ENCODE results near the gene CADM2. TPM values are rescaled to one million over a fixed set of nuclear protein-coding genes. Genes with fewer than 3 reads are reported as not detected.
"Not testable (repeated sequence)": the region's sequence is repeated elsewhere in the genome, so short reads cannot be mapped to it uniquely, and the experiment has no call there.

The CADM2 gene
- total RNA-seq, 1 experiment from 2014 or later, result not detected

DNA sequence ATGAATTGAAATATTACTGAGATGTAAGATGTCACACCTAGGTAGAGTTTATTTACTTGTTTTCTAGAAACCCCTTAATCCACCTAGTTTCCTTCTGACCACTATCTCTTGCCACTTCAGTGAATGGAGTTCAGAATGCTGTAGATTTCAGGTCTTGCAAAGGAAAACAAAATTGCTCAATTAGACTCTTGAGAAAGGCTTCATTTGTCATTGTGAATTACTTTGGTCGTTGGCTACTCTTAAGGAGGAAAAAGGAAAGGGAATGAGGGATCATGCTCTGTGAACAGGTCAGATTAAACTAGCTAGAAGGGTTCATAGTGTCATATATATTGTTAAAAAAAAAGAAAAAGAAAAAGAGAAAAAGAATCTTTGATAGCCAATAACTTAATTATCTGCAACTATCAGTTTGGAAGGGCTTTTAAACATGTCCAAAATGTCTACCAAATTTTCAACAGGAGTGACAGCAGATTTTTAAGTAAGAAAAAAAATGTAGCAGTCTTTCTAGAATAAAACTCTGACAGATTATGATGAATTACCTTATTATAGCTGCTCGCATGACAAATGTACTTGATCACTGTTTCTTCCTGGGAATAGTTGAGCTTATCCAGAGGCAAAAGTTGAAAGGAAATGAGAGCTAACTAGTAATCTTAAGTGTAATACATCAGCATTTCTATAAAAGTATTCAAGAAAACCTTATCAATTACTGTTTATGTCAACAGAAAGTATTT lies 543.5 kb downstream of the CADM2 start:
- POLR2A ChIA-PET, result no interaction called here
- Histone ChIP-seq H3K9me3 (no peaks in the 10 kb centered on the region), H3K36me3 (ENCODE audit: control insufficient read depth, insufficient read depth, low read length) (no peaks in the 10 kb centered on the region), H3K4me1 (no peaks in the 10 kb centered on the region), H3K27me3 (replicated peaks; ENCODE audit: control insufficient read depth, insufficient read depth, low read length) (no peaks in the 10 kb centered on the region), H3K4me3 (ENCODE audit: low read depth, low read length) (no peak overlapping the region)
- intact Hi-C loops (cut with micrococcal nuclease; ENCODE audit: unreplicated experiment), result no loop called here
- Mint-ChIP-seq H3K27ac (ENCODE audit: unreplicated experiment) (no peak overlapping the region), H3K4me1 (ENCODE audit: low read depth, unreplicated experiment) (no peaks in the 10 kb centered on the region), H3K4me3 (ENCODE audit: unreplicated experiment) (no peak overlapping the region), H3K27me3 (ENCODE audit: insufficient read depth, unreplicated experiment) (no peaks in the 10 kb centered on the region), H3K9me3 (ENCODE audit: unreplicated experiment) (no peaks in the 10 kb centered on the region), H3K36me3 (ENCODE audit: insufficient read depth, unreplicated experiment) (no peaks in the 10 kb centered on the region)
- DNase-seq, result no peak
- BruUV-seq (replicated peaks), result no TSS peak
- TF ChIP-seq, protein P1, sequence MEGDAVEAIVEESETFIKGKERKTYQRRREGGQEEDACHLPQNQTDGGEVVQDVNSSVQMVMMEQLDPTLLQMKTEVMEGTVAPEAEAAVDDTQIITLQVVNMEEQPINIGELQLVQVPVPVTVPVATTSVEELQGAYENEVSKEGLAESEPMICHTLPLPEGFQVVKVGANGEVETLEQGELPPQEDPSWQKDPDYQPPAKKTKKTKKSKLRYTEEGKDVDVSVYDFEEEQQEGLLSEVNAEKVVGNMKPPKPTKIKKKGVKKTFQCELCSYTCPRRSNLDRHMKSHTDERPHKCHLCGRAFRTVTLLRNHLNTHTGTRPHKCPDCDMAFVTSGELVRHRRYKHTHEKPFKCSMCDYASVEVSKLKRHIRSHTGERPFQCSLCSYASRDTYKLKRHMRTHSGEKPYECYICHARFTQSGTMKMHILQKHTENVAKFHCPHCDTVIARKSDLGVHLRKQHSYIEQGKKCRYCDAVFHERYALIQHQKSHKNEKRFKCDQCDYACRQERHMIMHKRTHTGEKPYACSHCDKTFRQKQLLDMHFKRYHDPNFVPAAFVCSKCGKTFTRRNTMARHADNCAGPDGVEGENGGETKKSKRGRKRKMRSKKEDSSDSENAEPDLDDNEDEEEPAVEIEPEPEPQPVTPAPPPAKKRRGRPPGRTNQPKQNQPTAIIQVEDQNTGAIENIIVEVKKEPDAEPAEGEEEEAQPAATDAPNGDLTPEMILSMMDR (IDR thresholded peaks at IDR 0.05; ENCODE audit: insufficient read depth in 1 of 2, low read depth in 1 of 2, low read length in 1 of 2, severe bottlenecking in 1 of 2, unreplicated experiment in 1 of 2), result no peak
- CTCF ChIA-PET, result no interaction called here

DNA sequence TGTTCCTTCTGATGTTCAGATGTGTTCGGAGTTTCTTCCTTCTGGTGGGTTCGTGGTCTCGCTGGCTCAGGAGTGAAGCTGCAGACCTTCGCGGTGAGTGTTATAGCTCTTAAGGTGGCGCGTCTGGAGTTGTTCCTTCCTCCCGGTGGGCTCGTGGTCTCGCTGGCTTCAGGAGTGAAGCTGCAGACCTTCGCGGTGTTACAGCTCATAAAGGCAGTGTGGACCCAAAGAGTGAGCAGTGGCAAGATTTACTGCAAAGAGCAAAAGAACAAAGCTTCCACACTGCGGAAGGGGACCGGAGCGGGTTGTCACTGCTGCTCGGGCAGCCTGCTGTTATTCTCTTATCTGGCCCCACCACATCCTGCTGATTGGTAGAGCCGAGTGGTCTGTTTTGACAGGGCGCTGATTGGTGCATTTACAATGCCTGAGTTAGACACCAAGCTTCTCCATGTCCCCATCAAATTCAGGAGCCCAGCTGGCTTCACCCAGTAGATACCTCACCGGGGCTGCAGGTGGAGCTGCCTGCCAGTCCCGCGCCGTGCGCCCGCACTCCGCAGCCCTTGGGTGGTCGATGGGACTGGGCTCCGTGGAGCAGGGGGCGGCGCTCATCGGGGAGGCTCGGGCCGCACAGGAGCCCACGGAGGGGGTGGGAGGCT lies 545.5 kb downstream of the CADM2 start:
- H3K9me3 Mint-ChIP-seq (ENCODE audit: unreplicated experiment); BruUV-seq (replicated peaks); H3K36me3 Mint-ChIP-seq (ENCODE audit: insufficient read depth, unreplicated experiment); intact Hi-C loops (cut with micrococcal nuclease; ENCODE audit: unreplicated experiment); POLR2A ChIA-PET; H3K4me1 ChIP-seq; H3K4me3 ChIP-seq (ENCODE audit: low read depth, low read length); H3K9me3 ChIP-seq; H3K4me3 Mint-ChIP-seq (ENCODE audit: unreplicated experiment); H3K27me3 Mint-ChIP-seq (ENCODE audit: insufficient read depth, unreplicated experiment); H3K27me3 ChIP-seq (replicated peaks; ENCODE audit: control insufficient read depth, insufficient read depth, low read length); H3K36me3 ChIP-seq (ENCODE audit: control insufficient read depth, insufficient read depth, low read length); DNase-seq; H3K4me1 Mint-ChIP-seq (ENCODE audit: low read depth, unreplicated experiment); H3K27ac Mint-ChIP-seq (ENCODE audit: unreplicated experiment); CTCF ChIA-PET: not testable (repeated sequence)

DNA sequence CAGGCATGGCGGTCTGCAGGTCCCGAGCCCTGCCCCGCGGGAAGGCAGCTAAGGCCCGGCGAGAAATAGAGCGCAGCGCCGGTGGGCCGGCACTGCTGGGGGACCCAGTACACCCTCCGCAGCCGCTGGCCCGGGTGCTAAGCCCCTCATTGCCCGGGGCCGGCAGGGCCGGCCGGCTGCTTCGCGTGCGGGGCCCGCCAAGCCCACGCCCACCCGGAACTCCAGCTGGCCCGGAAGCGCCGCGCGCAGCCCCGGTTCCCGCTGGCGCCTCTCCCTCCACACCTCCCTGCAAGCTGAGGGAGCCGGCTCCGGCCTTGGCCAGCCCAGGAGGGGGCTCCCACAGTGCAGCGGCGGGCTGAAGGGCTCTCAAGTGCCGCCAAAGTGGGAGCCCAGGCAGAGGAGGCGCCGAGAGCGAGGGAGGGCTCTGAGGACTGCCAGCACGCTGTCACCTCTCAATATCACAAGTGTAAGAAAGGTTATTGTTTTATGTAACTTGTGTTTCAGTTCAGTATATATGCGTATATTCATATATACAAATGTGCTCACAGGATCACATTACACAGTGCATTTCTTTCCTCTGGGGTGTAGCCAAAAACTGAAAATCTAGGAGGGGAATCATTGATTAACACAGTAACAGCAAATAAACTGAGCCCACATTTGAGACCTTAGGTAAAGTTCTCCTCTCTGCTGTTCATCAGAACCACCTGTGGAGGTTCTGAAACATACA lies 546.2 kb downstream of the CADM2 start:
- H3K27ac Mint-ChIP-seq (ENCODE audit: unreplicated experiment); DNase-seq; POLR2A ChIA-PET: not testable (repeated sequence)

DNA sequence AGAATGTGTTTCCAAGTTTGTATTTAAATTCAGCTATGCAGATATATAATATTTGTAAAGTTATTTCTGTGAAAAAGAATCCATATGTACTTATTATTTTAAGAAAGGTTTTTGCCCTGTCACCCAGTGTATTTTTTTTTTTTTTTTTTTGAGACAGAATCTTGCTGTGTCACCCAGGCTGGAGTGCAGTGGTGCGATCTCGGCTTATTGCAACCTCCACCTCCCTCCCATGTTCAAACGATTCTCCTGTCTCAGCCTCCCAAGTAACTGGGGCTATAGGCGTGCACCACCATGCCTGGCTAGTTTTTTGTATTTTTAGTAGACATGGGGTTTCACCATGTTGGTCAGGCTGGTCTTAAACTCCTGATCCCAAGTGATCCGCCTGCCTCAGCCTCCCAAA lies 548.3 kb downstream of the CADM2 start:
- POLR2A ChIA-PET; BruUV-seq (replicated peaks); H3K4me1 ChIP-seq; H3K27me3 ChIP-seq (replicated peaks; ENCODE audit: control insufficient read depth, insufficient read depth, low read length); H3K4me1 Mint-ChIP-seq (ENCODE audit: low read depth, unreplicated experiment); H3K4me3 Mint-ChIP-seq (ENCODE audit: unreplicated experiment); H3K36me3 Mint-ChIP-seq (ENCODE audit: insufficient read depth, unreplicated experiment); H3K9me3 Mint-ChIP-seq (ENCODE audit: unreplicated experiment); CTCF ChIA-PET; H3K9me3 ChIP-seq; DNase-seq; H3K4me3 ChIP-seq (ENCODE audit: low read depth, low read length); H3K27ac Mint-ChIP-seq (ENCODE audit: unreplicated experiment); H3K27me3 Mint-ChIP-seq (ENCODE audit: insufficient read depth, unreplicated experiment); intact Hi-C loops (cut with micrococcal nuclease; ENCODE audit: unreplicated experiment); H3K36me3 ChIP-seq (ENCODE audit: control insufficient read depth, insufficient read depth, low read length): not testable (repeated sequence)

More for the DNA sequence above, 546.2 kb downstream of the CADM2 start:
- BruUV-seq (replicated peaks); intact Hi-C loops (cut with micrococcal nuclease; ENCODE audit: unreplicated experiment); H3K36me3 Mint-ChIP-seq (ENCODE audit: insufficient read depth, unreplicated experiment); H3K36me3 ChIP-seq (ENCODE audit: control insufficient read depth, insufficient read depth, low read length); CTCF ChIA-PET; H3K9me3 Mint-ChIP-seq (ENCODE audit: unreplicated experiment); H3K4me1 ChIP-seq; H3K27me3 Mint-ChIP-seq (ENCODE audit: insufficient read depth, unreplicated experiment); H3K4me1 Mint-ChIP-seq (ENCODE audit: low read depth, unreplicated experiment); H3K9me3 ChIP-seq; H3K27me3 ChIP-seq (replicated peaks; ENCODE audit: control insufficient read depth, insufficient read depth, low read length); H3K4me3 ChIP-seq (ENCODE audit: low read depth, low read length); H3K4me3 Mint-ChIP-seq (ENCODE audit: unreplicated experiment): not testable (repeated sequence)

All from Caco-2 (cell line).